ENCODE data around the gene HHATL.
"Not testable (repeated sequence)": the region's sequence is repeated elsewhere in the genome, so short reads cannot be mapped to it uniquely, and the experiment has no call there.

HHATL gene

DNA sequence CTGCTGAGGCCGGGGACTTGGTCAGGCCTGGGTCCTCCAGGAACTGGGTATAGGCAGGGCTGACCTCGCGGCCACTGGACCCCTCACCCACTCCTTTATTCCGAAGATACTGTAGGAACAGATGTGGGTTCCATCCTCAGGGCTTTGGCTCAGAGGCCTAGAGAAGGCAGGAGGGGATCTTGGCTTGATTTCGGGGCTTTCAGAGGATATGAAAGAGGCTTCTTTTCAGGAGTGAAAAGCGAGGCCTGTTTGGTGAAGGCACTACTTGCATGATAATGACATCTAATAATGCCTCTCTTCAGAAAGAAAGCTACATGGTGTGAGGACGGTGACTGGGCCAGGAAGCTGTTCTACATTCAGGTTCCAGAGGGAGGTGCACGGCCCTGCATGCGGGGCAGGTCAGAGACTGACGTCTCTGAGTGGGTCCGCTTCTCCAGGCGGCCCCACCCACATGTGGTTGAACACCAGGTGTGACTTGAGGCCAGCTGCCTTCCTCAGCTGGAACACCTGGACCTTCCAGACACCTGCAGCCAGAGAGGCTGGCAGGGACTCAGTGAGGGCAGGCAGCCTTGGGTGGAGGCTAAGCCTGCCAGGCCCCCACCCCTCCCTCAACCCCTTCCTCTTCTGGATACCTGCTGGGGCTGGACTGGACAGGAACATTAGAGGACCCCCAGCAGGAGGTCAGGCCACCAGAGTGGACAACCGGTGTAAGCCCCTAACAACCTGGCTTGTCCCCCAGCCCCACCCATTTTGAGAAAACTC is 31.1 kb upstream of the HHATL start:
- DNase-seq: no peak

DNA sequence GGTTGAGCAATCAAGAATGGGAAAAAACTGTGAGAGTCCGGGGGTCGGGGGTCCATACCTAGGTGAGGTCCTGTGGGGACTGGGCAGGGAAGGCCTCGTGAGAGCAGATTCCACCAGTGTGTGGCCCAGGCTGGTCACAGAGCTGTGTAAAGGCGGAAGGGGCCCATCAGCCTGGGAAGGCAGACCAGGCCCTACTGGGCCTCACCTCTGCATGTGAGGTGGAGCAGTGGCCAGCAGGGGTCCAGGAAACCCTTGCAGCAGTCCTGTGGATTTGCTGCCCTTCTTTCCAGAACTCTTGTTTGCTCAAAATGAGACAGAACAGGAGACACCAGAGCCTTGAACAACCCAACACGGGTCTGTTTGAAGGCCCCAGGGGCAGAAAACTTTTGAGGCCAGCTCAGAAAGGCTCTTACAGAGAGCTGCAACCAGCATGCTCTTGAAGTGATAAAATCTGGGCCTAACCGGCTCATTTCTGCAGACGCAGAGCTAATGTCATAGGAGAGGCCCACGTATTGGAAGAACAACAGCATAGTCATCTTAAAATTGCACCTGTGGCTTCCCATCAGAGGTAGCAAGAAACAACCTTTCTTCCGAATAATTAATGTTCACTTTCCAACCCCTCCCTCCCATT is 30.3 kb upstream of the HHATL start:
- no peak for DNase-seq

DNA sequence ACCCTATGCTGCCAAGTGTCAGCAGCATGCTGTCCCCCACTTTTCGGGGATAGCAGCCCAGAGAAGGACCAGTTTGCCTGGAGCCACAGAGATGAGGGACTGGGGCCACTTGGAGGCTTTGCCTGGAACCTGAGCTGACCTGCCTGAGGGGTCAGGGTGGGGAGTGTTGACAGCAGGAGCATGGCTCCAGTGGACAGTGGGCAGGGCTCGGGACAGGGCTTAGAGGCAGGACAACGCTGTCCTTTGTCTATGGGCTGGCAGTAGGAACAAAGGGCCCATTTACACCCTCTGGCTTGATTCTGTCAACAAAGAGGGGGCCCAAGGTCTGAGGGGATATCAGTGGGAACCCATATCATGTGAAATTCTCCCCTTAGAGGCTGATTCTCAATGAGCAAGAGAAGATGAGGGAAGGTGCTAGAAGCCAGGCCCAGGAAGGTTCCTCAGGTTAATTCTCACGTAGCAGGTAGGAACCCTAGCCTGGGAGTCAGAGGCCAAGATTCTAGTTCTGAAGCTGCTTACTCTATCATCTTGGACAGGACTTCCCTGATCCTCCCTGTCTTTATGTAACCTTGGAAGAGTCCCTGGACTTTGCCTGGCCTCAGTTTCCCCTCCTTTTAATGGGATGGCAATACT is 29.7 kb upstream of the HHATL start:
- DNase-seq: no peak

DNA sequence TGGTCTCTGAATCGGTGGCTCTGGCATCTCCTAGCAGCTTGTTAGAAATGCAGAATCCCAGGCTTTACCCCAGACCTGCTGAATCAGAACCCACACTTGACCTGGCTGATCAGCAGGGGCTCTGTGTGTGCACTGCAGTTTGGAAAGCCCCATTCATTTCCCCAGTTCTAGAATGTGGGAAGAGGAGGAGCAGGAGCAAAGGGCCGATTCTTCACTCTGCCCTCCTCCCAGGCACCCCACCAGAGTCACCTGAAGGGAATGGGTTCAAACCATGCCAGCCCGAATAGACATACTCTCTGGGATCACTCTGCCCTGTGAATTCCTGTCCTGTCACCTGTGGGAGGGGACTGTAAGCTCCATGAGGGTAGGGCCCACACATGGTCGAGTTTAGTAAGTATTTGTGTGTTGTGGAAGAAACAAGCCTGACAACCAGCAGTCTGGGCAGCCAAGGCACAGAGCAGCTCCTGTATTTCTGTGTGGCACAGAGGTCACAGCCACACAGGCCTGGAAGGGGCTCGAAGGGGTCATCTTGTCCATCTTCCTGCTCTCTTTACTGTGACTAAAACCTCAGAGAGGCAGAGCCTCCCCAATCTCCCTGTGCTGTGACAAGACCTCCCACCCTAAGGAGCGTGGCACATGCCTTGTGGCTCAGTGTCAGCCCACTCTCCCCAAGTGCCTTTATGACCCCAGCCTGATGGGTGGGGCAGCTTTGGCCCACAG is 29.0 kb upstream of the HHATL start:
- no peak for DNase-seq

DNA sequence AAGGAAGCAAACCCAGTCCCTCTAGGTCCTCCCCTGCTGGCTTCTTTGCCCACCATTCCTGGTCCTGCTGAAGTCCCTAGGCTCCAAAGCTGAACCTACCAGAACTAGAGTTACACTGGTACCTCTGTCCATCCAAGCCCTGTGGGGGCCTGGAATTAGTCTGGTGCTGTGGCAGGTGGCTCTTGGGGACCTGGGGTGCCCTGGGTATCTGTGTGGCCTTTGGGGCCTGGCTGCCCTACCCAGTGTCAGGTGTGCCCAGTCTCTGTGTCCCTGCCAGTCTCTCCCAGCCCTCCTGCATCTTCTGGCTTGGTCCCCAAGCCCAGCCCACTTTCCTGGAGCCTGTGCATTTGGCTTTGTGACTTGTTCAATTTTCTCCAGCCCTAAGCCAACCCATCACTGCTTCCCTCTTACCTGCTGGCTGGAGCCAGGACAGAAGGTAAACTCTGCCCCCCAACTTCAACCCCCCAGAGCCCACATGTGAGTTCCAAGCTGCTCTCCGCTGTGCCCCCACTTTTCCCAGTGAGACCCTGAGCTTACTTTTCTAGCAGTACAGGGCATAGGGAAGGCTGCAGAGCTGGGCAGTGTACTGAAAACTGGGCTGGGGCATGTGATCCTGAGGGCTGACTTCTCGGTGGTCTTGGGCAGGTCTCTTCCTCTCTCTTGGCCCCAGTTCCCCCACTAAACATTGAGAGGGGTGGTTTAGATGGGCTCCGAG is 28.3 kb upstream of the HHATL start:
- no peak for DNase-seq

DNA sequence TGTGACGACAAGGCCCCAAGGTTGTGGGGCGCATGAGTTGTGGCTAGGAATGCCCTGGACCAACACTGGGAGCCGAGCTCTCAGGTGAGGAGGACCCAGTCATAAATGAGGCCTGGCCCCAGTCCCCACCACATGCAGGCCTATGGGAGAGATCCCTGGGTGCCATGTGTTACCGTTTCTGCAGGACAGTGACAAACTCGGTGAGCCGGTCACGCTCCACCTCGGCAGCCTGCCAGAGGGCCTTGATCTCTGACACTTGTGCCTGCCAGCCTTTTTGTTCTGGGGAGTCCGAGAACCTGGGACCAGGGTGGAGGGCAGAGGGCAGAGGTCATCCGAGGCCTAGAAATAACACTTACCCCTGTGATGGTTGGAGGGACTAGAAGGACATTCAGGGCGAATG is 27.7 kb upstream of the HHATL start:
- DNase-seq: no peak

DNA sequence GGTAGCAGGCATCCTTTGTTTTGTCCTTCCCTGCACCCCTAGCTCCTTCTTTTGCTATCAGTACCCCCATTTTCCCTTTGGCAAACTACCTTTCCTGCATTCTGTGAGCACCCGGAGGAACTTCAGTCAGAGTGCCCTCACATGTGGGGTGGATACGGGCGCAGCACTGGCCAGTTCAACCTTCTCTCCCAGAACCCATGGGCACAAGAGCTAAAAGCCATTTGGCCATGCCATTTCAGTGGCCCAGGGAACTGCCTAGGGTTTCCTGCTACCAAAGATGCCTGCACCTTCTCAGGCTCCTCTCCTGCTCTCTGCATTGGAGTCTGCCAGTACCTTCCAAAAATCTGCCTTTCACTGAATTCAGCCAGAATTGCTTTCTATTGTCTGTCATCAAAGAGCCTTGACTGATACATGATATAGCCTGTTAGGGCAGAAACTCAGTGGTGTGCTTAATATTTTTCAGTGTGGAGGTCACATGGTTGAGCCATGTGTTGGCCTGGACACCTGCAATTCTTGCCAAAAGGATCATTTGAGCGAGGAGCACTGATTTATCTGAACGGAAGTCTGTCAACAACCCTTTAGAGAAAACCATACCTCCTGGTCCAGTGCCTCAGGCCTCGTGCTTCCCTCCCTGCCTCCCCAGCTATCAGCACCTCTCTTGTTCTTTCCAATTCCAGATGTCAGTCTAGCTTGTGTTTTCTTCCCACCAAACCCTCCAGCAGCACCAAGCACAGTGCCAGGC is 27.0 kb upstream of the HHATL start:
- DNase-seq: no peak

DNA sequence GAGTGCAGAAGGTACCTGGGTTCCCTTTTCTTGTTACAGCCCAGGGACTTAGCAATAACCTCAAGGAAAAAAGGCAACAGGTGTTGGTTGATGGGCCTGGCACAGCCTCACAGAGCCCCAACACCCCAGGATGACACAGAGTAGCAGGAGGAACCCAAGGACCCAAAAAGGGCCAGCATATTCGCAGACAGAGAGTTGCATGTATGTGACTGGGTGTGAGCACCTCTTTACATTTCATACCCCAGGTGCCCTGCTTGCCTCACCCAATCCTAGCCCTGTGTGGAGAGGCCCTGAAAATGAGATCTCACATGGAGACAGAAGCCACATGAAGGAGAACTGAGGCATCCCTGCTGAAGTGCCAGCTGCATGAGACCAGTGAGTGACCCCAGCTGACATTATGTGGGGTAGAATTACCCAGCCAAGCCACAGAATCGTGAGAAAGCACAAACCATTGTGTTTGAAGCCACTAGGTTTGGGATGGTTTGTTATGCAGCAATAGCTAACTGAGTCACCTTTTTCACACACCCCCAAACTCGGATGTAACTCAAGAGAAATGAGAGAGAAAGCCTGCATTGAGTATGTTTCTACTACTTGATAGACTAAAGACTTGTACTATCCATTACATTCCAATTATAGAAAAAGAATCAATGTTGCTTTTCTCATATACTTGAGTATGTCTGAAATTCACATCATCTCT is 26.2 kb upstream of the HHATL start:
- no peak for DNase-seq

DNA sequence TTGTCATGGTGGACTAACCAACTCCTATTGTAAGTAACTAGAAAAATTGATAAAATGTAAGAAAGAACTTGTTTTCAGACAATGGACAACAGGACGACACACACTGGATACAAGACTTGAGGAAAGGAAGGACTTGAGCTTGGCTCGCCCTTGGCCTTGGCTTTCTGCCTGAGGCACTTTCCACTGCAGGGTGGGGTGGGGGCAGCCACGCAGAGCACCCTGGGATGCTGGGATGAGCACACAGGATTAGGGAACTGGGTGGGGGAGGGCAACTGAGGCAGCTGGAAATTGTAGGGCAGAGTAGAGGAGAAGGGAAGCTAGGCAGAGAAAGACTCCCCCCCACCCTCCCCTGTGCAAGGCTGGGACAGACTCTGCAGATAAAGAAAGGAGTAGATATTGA is 25.5 kb upstream of the HHATL start:
- no peak for DNase-seq

DNA sequence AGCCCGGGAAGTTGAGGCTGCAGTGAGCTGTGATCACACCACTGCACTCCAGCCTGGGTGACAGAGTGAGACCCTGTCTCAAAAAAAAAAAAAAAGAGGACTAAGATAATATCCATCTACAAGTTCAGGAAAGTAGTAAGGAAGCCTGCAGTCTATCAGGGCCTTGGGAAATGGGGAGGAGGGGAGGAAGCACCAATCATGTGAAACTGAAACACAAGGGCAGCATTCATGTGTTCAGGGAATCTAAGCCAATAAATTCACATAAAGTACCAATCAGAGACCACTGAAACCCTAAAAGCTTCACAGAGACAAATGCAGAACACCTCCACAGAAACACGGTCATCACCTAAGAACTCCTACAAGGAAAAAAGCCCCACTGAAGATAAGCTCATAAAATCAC is 22.9 kb upstream of the HHATL start:
- DNase-seq: no peak

DNA sequence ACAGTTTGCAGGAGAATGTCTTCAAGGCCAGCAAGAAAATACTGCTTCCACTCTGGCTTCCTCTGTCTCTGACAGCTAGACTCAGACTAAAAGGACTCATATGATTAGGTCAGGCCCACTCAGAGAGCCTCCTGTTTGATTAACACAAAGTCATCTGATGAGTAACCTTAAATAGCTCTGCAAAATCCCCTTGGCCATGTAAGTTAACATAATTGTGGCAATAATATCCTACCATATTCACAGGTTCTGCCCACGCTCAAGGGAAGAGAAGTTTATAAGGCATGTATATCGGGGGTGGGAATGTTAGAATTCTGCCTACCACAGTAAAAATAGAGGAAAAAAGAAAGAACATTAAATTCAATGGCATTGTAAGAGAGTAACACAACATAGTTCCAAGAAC is 20.6 kb upstream of the HHATL start:
- no peak for DNase-seq

DNA sequence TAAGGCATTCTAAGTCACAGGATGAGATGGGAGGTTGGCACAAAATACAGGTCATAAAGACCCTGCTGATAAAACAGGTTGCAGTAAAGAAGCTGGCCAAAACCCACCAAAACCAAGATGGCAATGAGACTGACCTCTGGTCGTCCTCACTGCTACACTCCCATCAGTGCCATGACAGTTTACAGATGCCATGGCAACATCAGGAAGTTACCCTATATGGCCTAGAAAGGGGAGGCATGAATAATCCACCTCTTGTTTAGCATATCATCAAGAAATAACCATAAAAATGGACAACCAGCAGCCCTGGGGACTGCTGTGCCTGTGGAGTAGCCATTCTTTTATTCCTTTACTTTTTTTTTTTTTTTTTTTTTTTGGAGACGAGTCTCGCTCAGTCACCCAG is 19.8 kb upstream of the HHATL start:
- DNase-seq: not testable (repeated sequence)

DNA sequence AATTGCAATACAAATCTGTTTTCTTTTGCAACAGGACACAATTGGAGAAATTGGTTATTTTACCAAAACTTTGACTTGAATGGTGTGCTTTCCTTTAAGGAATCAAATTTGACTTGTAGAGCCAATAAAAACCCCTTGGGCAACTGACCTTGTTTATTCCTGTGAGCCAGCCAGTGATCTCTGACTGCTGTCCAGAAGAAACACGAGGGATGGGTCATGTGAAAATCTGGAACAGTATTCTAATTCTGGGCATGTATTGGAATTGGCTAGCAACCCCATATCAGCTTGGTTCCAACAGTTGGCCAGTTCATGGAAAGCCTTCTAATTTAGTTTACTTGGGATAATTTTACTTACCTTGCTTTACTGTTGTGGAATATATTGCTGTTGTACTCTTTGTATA is 19.1 kb upstream of the HHATL start:
- no peak for DNase-seq

DNA sequence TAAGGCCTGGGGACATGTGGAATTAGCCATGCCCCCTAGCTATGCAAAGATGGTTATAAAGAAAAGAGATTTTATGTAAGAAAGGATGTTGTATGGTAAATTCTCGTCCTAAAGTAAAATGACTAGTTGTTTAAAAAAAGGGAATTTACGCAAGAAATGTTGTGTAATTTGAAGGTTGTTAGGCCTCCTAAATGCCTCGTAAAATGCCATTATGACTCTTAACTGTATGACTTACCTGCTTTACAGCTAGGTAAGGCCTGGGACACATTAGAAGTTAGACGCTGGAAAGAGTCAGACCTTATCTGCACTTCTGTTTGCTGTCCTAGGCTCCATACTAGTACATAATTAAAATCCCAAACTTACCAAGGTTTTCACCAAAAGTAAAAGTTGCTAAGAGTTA is 17.5 kb upstream of the HHATL start:
- DNase-seq: no peak

DNA sequence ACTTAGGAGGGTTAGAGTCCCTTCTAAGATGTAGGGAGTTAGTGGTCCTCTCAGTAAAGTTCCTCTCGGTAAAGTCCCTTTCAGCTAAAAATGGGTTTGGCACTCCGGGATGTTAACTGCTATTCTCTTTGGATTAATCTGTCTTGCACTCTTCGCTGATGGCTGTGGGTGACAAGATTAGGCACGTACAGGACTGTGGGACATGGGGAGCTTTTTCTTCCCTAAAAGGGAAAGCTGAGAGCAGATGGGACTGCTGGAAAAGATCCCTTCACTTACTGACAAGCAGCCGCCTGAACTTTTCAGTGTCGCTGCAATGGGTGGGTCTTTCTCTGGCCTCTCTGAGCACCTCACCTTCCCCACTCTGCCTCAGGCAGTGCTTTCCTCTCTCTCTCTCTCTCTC is 16.4 kb upstream of the HHATL start:
- DNase-seq: no peak

DNA sequence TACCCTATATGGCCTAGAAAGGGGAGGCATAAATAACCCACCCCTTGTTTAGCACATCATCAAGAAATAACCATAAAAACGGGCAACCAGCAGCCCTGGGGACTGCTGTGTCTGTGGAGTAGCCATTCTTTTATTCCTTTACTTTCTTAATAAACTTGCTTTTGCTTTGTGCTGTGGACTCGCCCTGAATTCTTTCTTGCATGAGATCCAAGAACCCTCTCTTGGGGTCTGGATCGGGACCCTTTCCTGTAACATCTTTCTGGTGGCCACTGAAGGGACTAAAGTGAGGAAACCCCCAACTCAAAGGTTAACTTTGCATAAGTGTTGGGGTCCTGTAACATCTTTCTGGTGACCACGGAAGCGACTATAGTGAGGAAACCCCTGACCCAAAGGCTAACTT is 15.7 kb upstream of the HHATL start:
- no peak for DNase-seq

DNA sequence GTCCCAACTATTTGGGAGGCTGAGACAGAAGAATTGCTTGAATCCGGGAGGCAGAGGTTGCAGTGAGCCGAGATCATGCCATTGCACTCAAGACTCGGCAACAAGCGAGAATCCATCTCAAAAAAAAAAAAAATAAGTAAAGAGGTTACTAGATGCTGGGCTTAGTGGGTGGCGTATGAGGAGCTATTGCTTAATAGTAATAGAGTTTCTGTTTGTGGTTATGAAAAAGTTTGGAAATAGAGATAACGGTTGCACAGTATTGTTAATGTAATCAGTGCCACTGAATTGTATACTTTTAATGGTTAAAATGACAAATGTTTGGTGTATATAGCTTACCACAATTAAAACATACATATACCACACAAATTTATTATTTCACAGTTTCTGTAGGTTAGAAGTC is 14.7 kb upstream of the HHATL start:
- no peak for DNase-seq

DNA sequence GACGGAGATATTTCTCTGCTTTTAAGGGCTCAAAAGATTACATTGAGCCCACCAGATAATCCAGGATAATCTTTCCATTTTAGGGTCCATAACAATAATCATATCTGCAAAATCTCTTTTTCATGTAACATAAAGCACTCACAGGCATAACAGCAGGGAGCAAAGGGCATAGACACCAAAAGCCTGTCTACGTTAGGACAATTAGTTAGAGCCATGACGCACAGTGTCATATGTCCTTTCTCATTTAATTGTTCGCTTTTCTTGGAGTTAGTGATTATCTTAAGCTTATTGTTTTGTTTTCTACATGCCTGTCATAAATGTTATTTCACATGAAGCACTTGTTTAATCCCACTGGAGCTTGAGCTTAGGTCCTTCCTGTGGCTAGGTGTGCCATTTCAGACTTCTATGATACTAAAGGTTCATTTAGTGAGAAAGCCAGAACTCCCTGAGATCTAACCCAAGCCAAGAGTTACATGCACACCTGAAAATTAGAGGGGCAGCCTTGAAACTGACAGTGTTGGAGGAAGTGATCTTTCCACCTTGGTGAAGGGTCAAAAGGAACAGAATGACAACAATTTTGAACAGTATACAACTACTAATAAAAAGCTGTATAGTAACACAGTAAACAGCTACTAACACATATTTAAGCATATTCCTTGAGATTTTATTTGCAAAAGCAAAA is 11.7 kb upstream of the HHATL start:
- DNase-seq: no peak

DNA sequence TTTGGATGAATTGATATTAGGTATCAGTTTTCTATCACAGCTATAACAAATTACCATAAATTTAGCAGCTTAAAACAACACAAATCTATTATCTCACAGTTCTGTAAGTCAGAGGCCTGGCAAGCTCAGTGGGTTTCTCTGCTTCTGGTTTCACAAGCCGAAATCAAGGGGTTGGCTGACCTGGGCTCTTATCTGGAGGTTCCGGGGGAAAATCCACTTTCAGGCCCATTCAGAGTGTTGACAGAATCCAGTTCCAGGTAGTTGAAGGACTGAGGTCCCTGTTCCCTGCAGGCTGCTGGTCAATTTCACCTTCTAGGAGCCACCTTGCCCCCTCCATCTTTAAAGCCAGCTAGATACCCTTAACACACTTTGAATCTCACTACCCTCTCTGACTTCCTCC is 11.1 kb upstream of the HHATL start:
- no peak for DNase-seq

DNA sequence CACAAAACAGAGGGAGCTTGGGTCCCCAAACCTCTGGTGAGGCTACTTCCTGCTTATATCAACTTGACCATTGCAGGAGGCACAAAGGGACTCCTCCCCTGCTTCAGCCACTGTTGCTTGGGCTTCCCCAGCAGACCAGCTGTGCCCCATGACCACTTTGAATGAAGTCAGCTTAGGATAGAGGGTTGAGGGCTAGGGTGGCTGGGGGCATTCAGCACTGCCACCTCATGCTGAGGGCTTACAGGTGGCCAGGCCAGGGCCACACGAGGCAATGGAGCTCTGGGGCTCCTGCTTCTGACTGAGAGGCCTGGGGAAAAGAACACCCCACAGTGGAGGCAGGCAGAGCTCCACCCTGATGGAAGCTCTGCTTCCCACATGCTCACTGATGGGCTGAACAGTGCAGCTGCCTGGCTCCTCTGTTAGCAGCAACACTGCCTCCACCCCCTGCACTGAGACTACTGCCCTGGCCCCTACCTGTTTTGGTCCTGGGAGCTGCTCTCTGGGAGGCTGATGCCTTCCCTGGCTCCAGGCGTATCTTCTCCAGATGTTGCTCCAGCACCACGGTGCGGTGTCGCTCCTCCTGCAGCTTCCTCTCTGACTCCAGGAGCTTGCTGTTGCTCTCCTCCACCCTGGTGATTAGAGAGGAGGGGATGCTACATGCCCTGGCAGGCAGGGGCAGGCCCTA is 10.2 kb upstream of the HHATL start:
- no peak for DNase-seq

DNA sequence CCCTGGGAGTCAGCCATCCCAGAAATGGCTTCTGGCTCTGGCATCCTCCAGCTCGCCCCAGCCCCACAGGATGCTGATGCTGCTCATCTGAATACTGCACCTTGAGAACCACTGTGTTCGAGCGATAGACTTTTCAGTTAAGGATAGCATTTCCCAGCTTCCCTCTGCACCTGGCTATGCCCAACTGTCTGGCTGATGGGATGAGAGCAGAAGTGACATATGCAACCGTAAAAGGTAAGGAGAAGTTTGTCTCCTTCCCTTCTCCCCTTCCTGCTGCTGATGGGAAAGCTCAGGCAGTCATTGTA is 9.7 kb upstream of the HHATL start:
- no peak for DNase-seq

All from fibroblast of skin of back (primary cell).